ENCODE measurements around the gene IFNAR1.
"Not testable (repeated sequence)": the region's sequence is repeated elsewhere in the genome, so short reads cannot be mapped to it uniquely, and the experiment has no call there.

Gene IFNAR1

DNA sequence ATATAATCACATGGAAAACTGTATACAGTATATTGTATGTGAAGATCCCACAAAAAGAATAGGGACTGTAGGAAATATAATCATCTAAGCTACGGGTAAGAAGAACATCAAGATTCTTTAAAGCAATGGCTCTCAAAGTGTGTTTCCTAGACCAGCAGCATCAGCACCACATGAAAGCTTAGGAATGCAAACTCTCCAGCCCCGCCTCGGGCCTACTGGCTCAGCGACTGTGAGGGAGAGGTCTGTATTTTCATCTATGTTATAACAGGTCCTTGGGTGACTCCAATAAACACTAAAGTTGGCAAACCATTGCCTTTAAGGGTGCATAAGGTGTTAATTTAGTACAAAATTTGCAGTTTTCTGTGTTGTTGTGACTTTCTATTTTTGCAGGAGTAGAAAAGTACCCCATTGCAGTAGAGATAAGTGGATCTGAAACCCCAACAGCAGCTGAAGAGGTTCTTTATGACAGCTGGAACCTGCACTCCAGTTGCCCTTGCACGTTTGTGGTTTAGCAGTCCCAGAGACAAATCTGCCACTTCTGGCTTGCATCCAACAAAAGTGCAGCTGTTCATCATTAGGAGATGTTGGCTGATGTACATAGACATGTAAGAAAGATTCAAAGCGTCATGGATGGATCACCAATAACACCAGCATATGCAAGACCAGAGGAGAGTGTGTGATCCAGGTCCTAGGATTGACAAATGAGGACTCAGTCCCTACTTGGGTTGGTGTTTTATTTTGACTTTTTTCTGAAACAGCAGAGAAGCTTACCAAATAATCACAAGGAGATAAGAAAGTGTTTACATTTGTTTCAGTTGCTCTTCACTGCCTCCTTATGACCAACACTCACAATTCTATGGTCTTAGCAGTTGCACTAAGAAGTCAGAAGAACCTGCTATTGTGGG, 15.9 kb upstream of the IFNAR1 start:
- no peak for DNase-seq (ENCODE audit: low read depth)

DNA sequence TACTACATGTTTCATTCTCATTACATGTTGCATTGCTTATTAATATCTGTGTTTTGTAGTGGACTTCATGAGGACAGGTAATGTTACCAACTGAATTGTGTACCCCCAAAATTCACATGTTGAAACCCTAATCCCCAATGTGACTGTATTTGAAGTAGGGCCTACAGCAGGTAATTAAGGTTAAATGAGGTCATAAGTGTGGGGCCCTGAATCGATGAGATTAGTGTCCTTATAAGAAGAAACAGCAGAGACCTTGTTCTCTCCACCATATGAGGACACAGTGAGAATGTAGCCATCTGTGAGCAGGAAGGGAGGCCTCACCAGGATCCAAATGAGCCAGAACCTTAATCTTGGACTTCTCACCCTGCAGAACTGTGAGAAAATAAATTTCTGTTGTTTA, 15.0 kb upstream of the IFNAR1 start:
- no peak for DNase-seq (ENCODE audit: low read depth)

DNA sequence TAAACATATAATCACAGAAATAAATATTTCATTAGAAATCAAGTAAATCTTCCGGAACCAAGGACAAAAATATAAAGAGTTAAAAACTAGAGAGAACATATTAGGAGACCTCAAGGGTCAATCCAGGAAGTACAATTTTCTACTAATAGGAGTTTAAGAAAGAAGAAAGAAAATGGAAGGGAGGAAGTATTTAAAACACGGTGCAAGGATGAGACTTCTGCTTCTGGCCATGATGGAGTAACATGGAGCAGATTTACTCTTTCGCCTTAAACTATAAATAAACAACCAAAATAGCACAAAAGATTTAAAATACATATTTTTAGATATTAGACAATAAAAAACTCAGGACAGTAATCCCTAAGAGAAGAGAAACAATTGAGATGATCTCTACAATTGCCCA, 12.6 kb upstream of the IFNAR1 start:
- no peak for DNase-seq (ENCODE audit: low read depth)

DNA sequence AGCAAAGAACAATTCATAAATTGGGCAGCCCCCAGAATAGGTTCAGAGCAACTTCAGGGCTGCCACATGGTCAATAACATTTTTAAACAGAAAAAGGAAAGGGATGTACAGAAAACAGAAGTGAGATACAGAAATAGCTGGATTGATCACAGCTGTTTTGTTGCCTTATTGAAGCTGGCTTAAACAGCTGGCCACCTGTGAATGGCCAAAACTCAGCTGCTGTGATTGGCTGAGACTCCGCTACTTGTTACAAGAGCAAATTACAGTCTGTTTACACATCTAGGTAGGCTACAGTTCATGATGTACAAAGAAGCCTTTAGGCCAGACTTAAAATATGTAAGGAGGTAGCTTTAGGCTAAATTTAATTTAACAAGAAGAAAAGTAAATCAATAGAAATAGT, 11.6 kb upstream of the IFNAR1 start:
- DNase-seq (ENCODE audit: low read depth) = no peak

DNA sequence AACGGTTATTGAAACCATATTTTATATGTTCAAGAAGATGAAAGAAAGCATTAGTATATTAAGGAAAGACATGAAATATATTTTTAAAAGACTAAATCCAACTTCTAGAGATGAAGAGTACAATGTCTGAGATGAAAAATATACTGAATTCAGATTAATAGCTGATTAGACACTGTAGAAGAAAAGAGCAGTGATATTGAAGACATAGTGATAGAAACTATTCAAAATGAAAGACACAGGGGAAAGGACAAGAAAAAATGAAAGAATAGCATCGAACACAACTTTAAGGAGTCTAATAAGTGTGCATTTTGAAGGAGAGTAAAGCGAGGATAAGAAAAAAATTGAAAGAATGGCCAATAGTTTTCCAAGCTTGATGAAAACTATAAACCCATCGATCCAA, 11.2 kb upstream of the IFNAR1 start:
- DNase-seq (ENCODE audit: low read depth) = no peak

DNA sequence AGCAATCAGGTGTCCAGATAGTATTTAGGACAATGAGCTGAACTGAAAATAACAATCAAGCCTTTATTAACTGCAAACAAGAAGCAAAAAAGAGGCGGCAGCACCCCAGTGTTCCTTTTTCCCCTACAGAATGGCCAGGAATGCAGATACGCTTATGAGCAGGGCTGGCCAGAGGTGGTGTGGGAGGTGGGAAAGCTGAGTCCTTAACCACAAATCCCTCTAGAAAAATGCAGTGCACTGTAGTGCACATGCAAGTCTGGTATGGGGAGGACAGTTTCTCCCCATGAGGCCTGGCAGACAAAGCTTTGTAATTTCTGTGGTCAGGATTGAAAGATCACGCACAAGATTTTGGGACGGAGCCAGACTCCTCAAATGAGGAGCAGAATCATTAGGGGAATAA, 10.7 kb upstream of the IFNAR1 start:
- DNase-seq (ENCODE audit: low read depth) = no peak

DNA sequence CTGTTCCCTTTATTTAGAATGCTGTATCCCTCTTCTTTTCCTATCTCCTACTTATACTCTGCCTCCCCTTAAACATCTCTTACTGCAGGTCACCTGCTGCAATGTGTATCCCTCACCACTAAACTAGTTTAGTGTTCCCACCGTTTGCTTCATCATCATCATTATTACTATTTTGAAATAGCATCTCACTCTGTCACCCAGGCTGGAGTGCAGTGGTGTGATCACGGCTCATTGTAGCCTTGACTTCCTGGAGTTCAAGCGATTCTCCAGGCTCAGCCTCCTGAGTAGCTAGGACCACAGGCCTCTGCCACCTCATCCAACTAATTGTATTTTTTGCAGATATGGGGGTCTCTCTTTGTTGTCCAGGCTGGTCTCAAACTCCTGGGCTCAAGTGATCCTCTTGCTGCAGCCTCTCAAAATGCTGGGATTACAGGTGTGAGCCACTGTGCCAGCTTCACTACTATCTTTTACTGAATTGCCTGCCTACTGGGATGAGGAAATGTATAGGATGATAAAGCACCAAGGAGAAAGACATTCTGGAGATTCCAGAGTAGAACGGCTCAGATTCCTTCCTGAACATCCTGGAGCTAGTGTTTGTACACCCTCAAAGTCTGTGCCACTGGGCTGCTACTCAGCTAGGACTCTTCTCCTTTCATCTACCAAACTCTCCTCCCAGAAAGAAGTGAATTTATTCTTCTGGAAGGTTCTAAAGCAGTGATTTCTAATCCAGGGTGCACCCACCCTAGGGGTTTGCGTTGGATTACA, 8.6 kb upstream of the IFNAR1 start:
- DNase-seq (ENCODE audit: low read depth) = no peak

DNA sequence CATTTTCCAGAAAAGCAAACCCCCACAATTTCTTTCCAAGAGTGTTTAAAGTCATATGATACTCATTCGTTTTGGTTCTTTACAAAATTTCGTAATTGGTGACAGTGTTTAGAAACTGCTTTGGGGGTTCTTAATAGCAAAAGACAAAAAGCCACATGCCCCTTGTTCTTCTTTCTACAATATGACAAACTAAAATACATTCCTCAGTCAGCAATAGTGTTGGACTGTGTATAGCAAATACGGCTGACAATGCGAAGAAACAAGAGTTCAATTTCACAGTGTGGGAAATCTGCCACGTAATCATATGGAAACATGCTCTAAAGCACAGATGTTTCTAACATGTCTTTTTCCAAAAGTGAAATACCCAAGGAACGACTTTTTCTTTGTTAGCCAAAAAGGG, 7.6 kb upstream of the IFNAR1 start:
- DNase-seq (ENCODE audit: low read depth) = no peak

DNA sequence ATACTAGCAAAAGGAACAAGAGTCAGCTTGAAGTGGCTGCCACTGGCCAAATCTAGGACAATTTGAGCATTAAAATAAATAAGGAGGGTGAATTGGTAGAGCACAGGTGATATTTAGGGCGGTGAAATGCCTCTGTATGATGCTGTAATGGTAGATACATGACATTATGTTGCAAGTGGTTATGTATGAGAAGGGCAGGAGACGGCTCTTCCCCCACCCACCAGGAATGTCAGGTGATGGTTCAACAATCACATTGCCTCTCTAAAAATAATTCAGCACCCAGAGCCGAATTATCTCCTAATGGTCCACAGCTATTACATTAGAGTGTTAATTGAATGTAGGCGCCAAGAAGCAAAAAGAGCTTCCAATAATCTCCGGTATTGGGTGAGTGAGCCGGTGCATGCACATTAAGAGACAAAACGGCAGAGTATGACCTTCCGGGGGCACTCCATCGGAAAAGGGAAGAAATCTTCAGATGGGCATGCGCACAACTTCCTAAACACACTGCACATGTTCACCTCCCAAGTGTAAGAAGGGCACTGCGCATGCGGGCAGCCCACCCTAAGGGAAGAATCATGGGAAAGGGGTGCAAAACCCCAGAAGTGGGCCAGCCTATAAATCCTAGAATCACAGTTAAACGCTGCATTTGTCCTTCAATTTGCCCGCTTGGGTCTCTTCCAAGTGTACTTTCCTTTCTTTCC, 6.8 kb upstream of the IFNAR1 start:
- DNase-seq (ENCODE audit: low read depth) = no peak

DNA sequence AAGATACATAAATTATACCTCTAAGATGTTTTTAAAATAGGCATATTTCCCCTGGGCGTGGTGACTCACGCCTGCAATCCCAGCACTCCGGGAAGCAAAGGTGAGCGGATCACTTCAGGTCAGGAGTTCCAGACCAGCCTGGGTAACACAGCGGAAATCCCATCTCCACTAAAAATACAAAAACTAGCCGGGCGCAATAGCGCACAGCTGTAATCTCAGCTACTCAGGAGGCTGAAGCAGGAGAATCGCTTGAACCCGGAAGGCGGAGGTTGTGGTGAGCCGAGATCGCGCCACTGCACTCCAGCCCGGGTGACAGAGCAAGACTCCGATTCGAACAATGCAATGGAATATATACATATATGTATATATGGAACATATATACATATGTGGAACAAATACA, 3.8 kb upstream of the IFNAR1 start:
- not testable (repeated sequence) for DNase-seq (ENCODE audit: low read depth)

DNA sequence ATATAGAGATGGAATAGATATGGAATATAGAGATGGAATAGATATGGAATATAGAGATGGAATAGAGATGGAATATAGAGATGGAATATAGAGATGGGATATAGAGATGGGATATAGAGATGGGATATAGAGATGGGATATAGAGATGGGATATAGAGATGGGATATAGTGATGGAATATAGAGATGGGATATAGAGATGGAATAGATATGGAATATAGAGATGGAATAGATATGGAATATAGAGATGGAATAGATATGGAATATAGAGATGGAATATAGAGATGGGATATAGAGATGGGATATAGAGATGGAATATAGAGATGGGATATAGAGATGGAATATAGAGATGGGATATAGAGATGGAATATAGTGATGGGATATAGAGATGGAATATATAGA, 1.2 kb upstream of the IFNAR1 start:
- not testable (repeated sequence) for DNase-seq (ENCODE audit: low read depth)

DNA sequence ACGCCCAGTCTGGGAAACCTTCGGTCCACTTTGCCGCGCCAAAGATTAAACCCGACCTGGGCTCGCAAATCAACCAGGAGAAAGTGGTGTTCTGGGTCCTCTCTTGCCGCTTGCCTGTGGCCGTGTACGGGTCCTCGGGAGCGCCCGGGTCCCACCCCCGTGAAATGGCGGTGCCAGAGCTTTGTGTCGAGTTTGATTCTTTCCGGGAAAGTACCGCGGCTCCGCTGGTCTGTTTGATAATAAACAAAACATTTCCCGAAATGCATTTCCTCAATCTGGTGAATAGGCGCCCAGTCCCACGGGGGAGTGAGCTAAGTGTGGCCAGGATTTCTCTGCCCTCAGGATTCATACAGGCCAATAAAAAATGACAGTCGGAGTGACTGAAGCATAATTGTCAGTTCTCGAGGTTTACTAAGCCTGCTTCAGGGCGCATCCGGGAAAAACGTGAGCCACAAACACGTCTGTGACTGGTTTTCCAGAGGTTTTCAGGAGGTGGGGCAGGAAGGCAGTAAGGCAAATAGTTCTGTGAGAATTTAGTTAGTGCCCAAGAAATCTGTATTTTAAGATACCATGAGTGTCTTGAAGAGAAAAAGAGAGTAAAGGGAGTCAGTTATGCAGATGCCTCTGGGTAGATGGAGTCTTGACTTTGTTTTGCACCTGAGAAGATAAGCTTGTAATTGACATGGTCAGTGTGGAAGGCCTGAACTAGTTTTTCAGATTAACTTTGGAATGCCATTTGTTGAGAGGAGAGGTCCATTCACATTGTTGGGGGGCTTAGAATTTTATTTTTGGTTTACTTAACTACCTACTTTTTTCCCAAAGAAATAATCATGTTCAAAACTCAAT, 675 bp downstream of the IFNAR1 start:
- DNase-seq (ENCODE audit: low read depth) = peak; percentile 57

DNA sequence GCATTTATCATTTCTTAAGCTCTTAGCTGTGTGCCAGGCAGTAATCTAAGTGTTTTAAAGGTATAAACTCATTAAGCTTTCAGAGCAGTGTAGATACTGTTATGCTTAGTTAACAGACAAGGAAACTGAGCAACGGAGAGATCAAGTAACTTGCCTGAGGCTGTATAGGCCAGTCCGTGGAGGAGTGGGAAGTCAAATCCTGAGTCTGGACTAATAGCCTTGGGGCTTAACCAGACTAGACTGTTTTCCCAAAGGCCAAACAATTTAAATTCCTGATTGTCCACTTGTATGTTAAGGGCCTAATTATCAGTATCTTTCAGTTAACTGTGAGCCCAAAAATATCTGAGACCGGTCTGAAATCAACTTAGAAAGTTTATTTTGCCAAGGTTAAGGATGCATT, 2.6 kb downstream of the IFNAR1 start:
- no peak for DNase-seq (ENCODE audit: low read depth)

DNA sequence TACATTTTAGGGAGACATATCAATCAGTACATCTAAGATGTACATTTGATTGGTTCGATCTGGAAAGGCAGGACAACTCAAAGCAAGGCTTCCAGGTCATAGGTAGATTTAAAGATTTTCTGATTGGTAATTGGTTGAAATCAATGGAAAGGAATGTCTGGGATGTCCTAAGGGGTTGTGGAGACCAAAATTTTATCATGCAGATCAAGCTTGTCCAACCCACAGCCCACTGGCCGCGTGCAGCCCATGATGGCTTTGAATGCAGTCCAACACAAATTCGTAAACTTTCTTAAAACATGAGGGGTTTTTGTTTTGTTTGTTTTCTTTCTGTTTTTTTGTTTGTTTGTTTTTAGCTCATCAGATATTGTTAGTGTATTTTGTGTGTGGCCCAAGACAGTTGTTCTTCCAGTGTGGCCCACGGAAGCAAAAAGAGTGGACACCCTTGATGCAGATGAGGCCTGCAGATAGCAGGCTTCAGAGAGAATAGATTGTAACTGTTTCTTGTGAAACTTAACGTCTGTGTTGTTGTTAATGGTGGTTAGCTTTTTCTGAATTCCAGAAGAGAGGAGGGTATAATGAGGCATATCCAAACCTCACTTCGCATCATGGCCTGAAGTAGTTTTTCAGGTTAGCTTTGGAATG, 3.1 kb downstream of the IFNAR1 start:
- no peak for DNase-seq (ENCODE audit: low read depth)

DNA sequence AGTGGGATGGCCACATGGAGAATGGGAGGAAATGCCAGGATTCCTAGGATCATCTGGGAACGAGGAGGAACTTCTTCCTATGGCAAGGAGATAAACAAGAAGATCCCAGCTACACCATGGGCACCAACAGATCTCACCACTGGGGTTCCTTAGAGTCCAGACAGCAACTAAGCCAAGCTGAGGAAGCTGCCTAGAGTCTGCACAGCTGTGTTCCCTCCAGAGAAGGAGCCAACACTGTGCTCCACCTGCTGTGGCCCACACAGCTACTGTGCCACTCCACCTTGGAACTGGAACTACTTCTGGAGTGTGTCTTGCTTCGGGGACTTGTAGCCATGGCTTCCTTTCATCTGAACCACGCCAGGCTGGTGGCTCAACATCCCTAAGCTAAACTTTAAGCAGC, 6.0 kb downstream of the IFNAR1 start:
- DNase-seq (ENCODE audit: low read depth) = no peak

DNA sequence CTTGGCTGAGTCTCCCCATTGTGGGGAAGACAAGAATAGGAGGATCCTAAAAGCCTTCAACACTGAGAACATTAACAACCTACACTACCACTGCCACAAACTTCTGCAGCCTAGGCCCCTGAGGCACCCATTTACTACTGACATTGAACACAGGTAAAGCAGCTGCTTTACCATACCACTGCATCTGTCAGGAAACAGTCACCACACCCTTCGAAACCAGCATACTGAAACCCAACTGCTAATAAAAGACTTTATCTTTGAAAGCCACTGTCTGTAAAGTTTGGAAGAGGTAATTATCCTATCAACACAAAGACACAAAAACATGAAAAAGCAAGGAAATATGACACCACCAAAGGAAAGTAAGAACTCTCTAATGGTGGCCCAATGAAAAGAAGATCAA, 7.4 kb downstream of the IFNAR1 start:
- DNase-seq (ENCODE audit: low read depth) = no peak

DNA sequence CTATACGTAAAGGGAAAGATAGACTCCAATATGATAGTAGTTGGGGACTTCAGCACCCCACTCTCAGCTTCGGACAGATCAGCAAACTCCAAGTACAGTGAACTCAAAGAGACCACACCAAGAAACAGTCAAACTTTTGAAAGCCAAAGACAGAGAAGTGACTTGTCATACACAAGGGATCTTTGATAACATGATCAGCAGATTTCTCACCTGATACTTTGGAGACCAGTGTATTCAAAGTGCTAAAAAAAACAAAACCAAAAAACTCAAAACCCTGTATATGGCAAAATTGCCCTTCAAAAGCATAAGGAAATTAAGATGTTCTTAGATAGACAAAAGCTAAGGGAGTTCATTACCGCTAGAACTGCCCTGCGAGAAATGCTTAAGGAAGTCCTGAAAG, 9.4 kb downstream of the IFNAR1 start:
- DNase-seq (ENCODE audit: low read depth) = no peak

DNA sequence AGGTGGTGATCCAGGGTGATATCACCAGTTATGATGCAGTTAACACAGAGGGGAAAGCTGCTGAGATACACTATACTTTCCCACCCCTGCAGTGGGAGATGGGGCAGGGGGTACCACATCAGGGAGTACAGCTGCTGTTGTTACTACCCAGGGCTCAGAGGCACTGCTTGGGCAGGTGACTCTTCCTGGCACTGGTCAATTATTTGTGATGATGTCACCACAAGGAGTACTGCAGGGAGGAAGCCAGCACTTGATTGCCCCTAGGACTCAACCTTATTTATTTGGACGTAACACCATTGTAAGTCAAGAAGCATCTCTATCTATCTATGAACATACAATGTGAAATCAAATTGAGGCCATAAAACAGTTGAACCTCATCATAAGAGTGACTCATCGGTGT, 10.1 kb downstream of the IFNAR1 start:
- DNase-seq (ENCODE audit: low read depth) = no peak

DNA sequence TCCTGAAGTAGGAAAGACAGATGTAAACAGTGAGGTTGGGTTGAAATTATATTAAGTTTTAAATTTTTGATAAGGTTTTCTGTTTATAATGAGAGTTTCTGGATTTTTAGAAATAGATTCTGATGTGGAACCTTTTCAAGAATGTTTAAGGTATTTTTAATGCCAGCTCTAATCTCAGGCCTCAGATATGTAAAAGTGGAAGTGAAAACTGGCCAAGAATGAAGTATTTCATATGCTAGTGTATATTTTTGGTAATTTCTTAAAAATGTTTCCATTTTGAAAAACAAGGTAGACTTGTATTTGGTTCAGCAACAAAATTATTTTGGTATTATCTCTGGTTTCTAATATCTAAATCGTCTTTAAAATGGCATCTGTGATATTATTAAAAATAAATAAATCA, 14.4 kb downstream of the IFNAR1 start:
- DNase-seq (ENCODE audit: low read depth) = no peak

DNA sequence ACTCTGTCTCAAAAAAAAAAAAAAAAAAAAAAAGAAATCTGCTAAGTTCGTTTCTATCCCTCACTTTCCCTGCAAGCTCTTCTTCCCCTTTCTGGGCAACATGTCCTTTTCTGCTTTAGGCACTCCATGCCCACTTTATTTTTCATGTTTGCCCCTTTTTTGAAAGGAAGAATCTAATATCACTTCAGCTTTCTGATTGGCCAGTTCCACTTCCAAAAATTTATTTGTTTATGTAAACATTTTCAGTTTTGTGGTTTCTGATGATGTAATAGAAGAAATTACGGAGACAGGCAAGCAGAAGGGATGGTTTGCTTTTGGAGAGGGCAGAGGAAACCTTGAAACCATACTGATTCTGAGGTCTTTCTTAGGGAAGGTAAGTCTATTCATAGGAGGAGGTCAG, 15.1 kb downstream of the IFNAR1 start:
- no peak for DNase-seq (ENCODE audit: low read depth)

DNA sequence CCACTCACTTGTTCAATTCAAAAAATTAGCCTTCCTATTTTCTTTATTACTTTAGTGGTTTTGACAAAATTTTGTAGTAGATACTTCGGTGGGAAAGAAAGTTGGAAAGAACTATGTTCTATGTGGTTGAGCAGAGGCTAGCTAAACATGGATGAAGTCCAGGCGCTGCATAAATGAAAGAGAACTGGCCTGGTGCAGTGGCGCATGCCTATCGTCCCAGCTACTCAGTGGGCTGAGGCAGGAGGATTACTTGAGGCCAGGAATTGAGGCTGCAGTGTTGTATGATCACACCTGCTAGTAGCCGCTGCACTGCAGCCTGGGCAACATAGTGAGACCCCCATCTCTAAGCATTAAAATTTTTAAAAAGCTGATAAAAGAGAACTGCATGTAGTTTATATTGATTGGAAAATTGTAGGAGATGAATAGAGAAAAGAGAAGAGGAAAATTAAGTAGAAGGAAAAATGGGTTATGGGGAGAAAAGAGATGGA, 21.0 kb downstream of the IFNAR1 start:
- DNase-seq (ENCODE audit: low read depth) = no peak

Measured in HS-27A (cell line).